ENCODE results near the gene MRPS25.

- TF ChIP-seq CTCF (IDR thresholded peaks at IDR 0.05) (no peak), POLR2A (IDR thresholded peaks at IDR 0.05) (no peak)
Observed at GRCh38 chr3:15064299-15064834, 748 bp downstream of the MRPS25 start.
